Endothelial cell of umbilical vein (primary cell): ENCODE measurements around the gene SPDYC. TPM values are rescaled to one million over a fixed set of nuclear protein-coding genes. Genes with fewer than 3 reads are reported as not detected.
A peak's percentile ranks its signal among the peaks of the same experiment; 100 is the strongest.

Source experiments
- BruUV-seq: library from RNA; stranded (reverse); fragments of 400-500 nt; replicated peaks from 2 replicates; lab custom pipeline; 2021; lab: Mats Ljungman, UMichigan
- CTCF ChIA-PET: fragments of 300-600, 350-600 bp; sonication (Branson Sonifier 250); formaldehyde crosslinking; loops from one replicate; lab custom pipeline; 2021; ENCODE audit warnings: antibody characterized with exemption, inconsistent platforms; lab: Charles Lee
- POLR2A ChIA-PET: fragments of 300-600, 350-600 bp; sonication (Branson Sonifier 250); formaldehyde crosslinking; loops from one replicate; lab custom pipeline; 2021; ENCODE audit warnings: antibody characterized with exemption, inconsistent platforms; lab: Charles Lee
- DNase-seq: peaks from one replicate; pipeline ENCODE4 v3.0.0-alpha.2; 2011; ENCODE audit warnings: low read depth, low spot score
- FAIRE-seq: peaks from 2 replicates; lab custom pipeline; 2011; peaks lifted over from hg19 to GRCh38; lab: Jason Lieb, UNC
- H2AFZ ChIP-seq: 2 replicates; pipeline ENCODE4 v1.6.0; 2012; ENCODE audit warnings: low read depth, low read length, control low read depth, inconsistent platforms
- H3K27ac ChIP-seq: 2 replicates; pipeline ENCODE4 v1.5.1; 2011; ENCODE audit warnings: low read depth, mild to moderate bottlenecking, control low read depth, low read length, moderate library complexity; ENCODE audit not compliant: insufficient read depth
- H3K27me3 ChIP-seq, 2 experiments: 2 replicates each; pipeline versions ENCODE4 v1.6.0 to v1.6.1; 2011; ENCODE audit warnings: low read length in 2 of 2, mixed read lengths in 1 of 2; ENCODE audit not compliant: control insufficient read depth in 2 of 2, insufficient read depth in 2 of 2
- H3K36me3 ChIP-seq, 2 experiments: 2 replicates in 1 of 2; 3 replicates in 1 of 2; pipeline ENCODE4 v1.5.1; 2011; ENCODE audit warnings: low read length in 2 of 2, mild to moderate bottlenecking in 1 of 2, moderate library complexity in 1 of 2; ENCODE audit not compliant: control insufficient read depth in 2 of 2, insufficient read depth in 2 of 2; ENCODE audit errors: extremely low read depth in 1 of 2
- H3K4me1 ChIP-seq: 3 replicates; pipeline ENCODE4 v1.5.1; 2011; ENCODE audit warnings: mild to moderate bottlenecking, low read length; ENCODE audit not compliant: control insufficient read depth, insufficient read depth; ENCODE audit errors: extremely low read depth
- H3K4me2 ChIP-seq: 2 replicates; pipeline ENCODE4 v1.6.1; 2011; ENCODE audit warnings: low read length, control low read depth, mixed read lengths; ENCODE audit not compliant: insufficient read depth
- H3K4me3 ChIP-seq, 3 experiments: fragments of 200-600 bp in 1 of 3; sonication (generic), shearing (Covaris generic) in 1 of 3; replicated peaks in 1 of 3; 2 replicates each; pipeline ENCODE4 v1.5.1; 2011 to 2016; ENCODE audit warnings: control low read depth in 3 of 3, low read length in 3 of 3, mild to moderate bottlenecking in 2 of 3, inconsistent platforms in 1 of 3, low read depth in 1 of 3, moderate library complexity in 1 of 3; ENCODE audit not compliant: insufficient read depth in 1 of 3
- H3K79me2 ChIP-seq: 2 replicates; pipeline ENCODE4 v1.6.0; 2012; ENCODE audit warnings: low read length, inconsistent platforms; ENCODE audit not compliant: control insufficient read depth, insufficient read depth
- H3K9ac ChIP-seq: replicated peaks from 2 replicates; pipeline ENCODE3; 2011; ENCODE audit warnings: low read length, control low read depth; ENCODE audit not compliant: insufficient read depth; ENCODE audit errors: extremely low read depth
- H3K9me1 ChIP-seq: replicated peaks from 3 replicates; pipeline ENCODE4 v1.6.0; 2011; ENCODE audit warnings: mild to moderate bottlenecking, low read length; ENCODE audit not compliant: control insufficient read depth, insufficient read depth; ENCODE audit errors: extremely low read depth
- H3K9me3 ChIP-seq: replicated peaks from 2 replicates; pipeline ENCODE4 v1.5.1; 2012; ENCODE audit warnings: low read length, inconsistent platforms; ENCODE audit not compliant: control insufficient read depth, insufficient read depth
- H4K20me1 ChIP-seq: replicated peaks from 2 replicates; pipeline ENCODE3; 2011; ENCODE audit warnings: mild to moderate bottlenecking, low read length; ENCODE audit not compliant: control insufficient read depth, insufficient read depth; ENCODE audit errors: extremely low read depth
- CTCF ChIP-seq, 2 donors: IDR thresholded peaks; 1 replicate in 1 of 2; 2 replicates in 1 of 2; pipeline ENCODE4 v1.5.1; 2011; ENCODE audit warnings: low read length in 2 of 2, mild to moderate bottlenecking in 2 of 2, moderate library complexity in 2 of 2, control low read depth in 1 of 2, inconsistent platforms in 1 of 2, low read depth in 1 of 2; ENCODE audit not compliant: insufficient read depth in 1 of 2; ENCODE audit errors: extremely low read depth in 1 of 2
- EZH2 ChIP-seq: IDR thresholded peaks from 2 replicates; pipeline ENCODE4 v1.6.1; 2012; ENCODE audit warnings: borderline replicate concordance, low read depth, mild to moderate bottlenecking, moderate library complexity, low read length, inconsistent platforms; ENCODE audit not compliant: severe bottlenecking
- FOS ChIP-seq: IDR thresholded peaks from 2 replicates; pipeline ENCODE4 v1.6.1; 2011; ENCODE audit warnings: mild to moderate bottlenecking, low read length, moderate library complexity, borderline replicate concordance; ENCODE audit not compliant: insufficient read depth
- GATA2 ChIP-seq: IDR thresholded peaks from 2 replicates; pipeline ENCODE4 v1.7.0; 2011; ENCODE audit warnings: low read depth, mild to moderate bottlenecking, moderate library complexity, mixed read lengths, low read length; ENCODE audit not compliant: insufficient read length, insufficient read depth
- JUN ChIP-seq: IDR thresholded peaks from 2 replicates; pipeline ENCODE4 v1.6.1; 2011; ENCODE audit warnings: borderline replicate concordance, low read depth; ENCODE audit not compliant: insufficient read length, insufficient read depth
- MAX ChIP-seq: IDR thresholded peaks from 2 replicates; pipeline ENCODE4 v1.6.1; 2011; ENCODE audit not compliant: insufficient read depth, insufficient read length
- MYC ChIP-seq: IDR thresholded peaks from one replicate; pipeline ENCODE4 v1.6.1; 2011; ENCODE audit warnings: mild to moderate bottlenecking, low read depth, low read length
- POLR2A ChIP-seq: IDR thresholded peaks from 2 replicates; pipeline ENCODE4 v1.6.1; 2012; ENCODE audit warnings: low read depth, mild to moderate bottlenecking, control low read depth, low read length
- POLR2AphosphoS5 ChIP-seq: IDR thresholded peaks from 2 replicates; pipeline ENCODE4 v1.6.1; 2012; ENCODE audit warnings: low read depth, mild to moderate bottlenecking, control low read depth, low read length, moderate library complexity; ENCODE audit not compliant: insufficient read depth
- dilution Hi-C: fragments of 300-500 bp; cut with MboI; formaldehyde crosslinking; loops from one replicate; pipeline ENCODE4 v1.15.0; 2019; ENCODE audit warnings: low sequenced_read_pairs; ENCODE audit not compliant: extremely low pct_ligation_motif_present
- intact Hi-C: fragments of 100-400 bp; cut with micrococcal nuclease; formaldehyde crosslinking; loops from one replicate; pipeline ENCODE4 v1.10.0; 2022
- polyA plus RNA-seq, 4 experiments: library from polyadenylated mRNA; depleted of rRNA in 3 of 4; stranded (reverse) in 3 of 4; unstranded in 1 of 4; fragments of >200 nt; gene quantifications; 2 replicates each; pipeline versions ENCODE4 v1.2.1 to v1.2.3, GENCODE V29; 2011 to 2012; ENCODE audit warnings: missing spikeins in 1 of 4
- total RNA-seq: library from RNA; stranded (reverse); gene quantifications from 2 replicates; pipeline ENCODE4 v1.2.3, GENCODE V29; 2021

SPDYC gene
- total and polyA plus RNA-seq, 2 donors (not counting 3 experiments of a cell fraction or from before 2014, with no cell fraction given), result not detected

- Histone ChIP-seq H3K4me1 (peaks cover 15% of the 10 kb centered on the region), H3K79me2 (peaks cover 34% of the 10 kb centered on the region), H2AFZ (no peak overlapping the region), H3K4me2 (peak overlapping the region; percentile 66), H3K9me3 (no peaks in the 10 kb centered on the region), H3K36me3 (peaks cover 7 to 24% of the 10 kb centered on the region in 2 experiments), H3K27me3 (no peaks in the 10 kb centered on the region), H3K9ac (peak overlapping the region; percentile 90), H4K20me1 (no peaks in the 10 kb centered on the region), H3K27ac (peak overlapping the region; percentile 53), H3K4me3 (peak overlapping the region; percentile 48 to 94 (median 82)), H3K9me1 (no peaks in the 10 kb centered on the region)
- ChIA-PET CTCF (interaction anchor here (0.9 to 3.4 kb wide), 4 partner anchors 10 to 60 kb away, joined by 3 to 45 read pairs (median 10); partner anchors contain the start of genes CAPN1, SYVN1 and TM7SF2), POLR2A (interaction anchor here (0.8 to 1.9 kb wide), 4 partner anchors 14 to 140 kb away, joined by 3 to 7 read pairs (median 6); partner anchors contain the start of gene POLA2)
- FAIRE-seq, result peak; percentile 56
- TSS peak; percentile 63 for BruUV-seq
- TF ChIP-seq GATA2, result no peak
- no peak for TF ChIP-seq JUN
- TF ChIP-seq CTCF (IDR thresholded peaks at IDR 0.05; ENCODE audit: extremely low read depth in 1 of 2, insufficient read depth in 1 of 2, low read depth in 1 of 2, low read length in 2 of 2), result no peak
- no peak for TF ChIP-seq FOS
- no peak for TF ChIP-seq EZH2
- no peak for TF ChIP-seq POLR2A
- no peak for TF ChIP-seq MAX
- no peak for TF ChIP-seq MYC
- no peak for TF ChIP-seq POLR2AphosphoS5
- no peak for DNase-seq
- dilution Hi-C loops (no loop called here), intact Hi-C loops (no loop called here)
Measured at GRCh38 chr11:65121447-65121864, 48.6 kb upstream of the SPDYC start.
